K562 (cell line): ENCODE measurements around the gene DCTN5. TPM values are rescaled to one million over a fixed set of nuclear protein-coding genes. Genes with fewer than 3 reads are reported as not detected.

Experiments used
- ATAC-seq: fragments of 200-7000 bp; cut with Tn5 transposase; 3 replicates; pipeline ENCODE4 v1.9.1; 2020; ENCODE audit warnings: moderate library complexity
- BruUV-seq: library from RNA; stranded (reverse); fragments of 400-500 nt; replicated peaks from 2 replicates; lab custom pipeline; 2021; lab: Mats Ljungman, UMichigan
- CTCF ChIA-PET: fragments of 300-600 bp; formaldehyde crosslinking; extraction: SDS; loops from one replicate; lab custom pipeline; 2021; ENCODE audit warnings: low intra/inter-chr PET ratio; lab: Yijun Ruan, JAX
- POLR2A ChIA-PET: fragments of 300-600, 350-650 bp; sonication (Branson Sonifier 250); formaldehyde crosslinking; extraction: SDS; loops from one replicate; lab custom pipeline; 2021; ENCODE audit warnings: antibody characterized with exemption, inconsistent platforms; lab: Yijun Ruan, JAX
- DNase-seq, 4 experiments: peaks; one replicate each; pipeline versions ENCODE4 v3.0.0 to v3.0.0-alpha.2; 2011 to 2018; ENCODE audit warnings: low spot score in 3 of 4, mixed read lengths in 3 of 4; ENCODE audit errors: extremely low read depth in 1 of 4
- FAIRE-seq: peaks from 2 replicates; lab custom pipeline; 2011; peaks lifted over from hg19 to GRCh38; lab: Jason Lieb, UNC
- H2AFZ ChIP-seq: 2 replicates; pipeline ENCODE4 v1.6.0; 2011; ENCODE audit warnings: low read depth, low read length, control low read depth, inconsistent platforms
- H3K27ac ChIP-seq: fragments of 200-600 bp; 3 replicates; pipeline ENCODE4 v1.8.0; 2011; ENCODE audit warnings: low read depth, mild to moderate bottlenecking, control low read depth, inconsistent platforms, low read length, moderate library complexity, mixed read lengths; ENCODE audit errors: extremely low read depth
- H3K27me3 ChIP-seq, 2 experiments: fragments of 300-600 bp in 1 of 2; 2 replicates in 1 of 2; 3 replicates in 1 of 2; pipeline versions ENCODE4 v1.6.0 to v1.8.0; 2011; ENCODE audit warnings: inconsistent platforms in 2 of 2, low read length in 2 of 2, mild to moderate bottlenecking in 1 of 2, mixed read lengths in 1 of 2, moderate library complexity in 1 of 2; ENCODE audit not compliant: control insufficient read depth in 2 of 2, insufficient read depth in 2 of 2
- H3K36me3 ChIP-seq: fragments of 300-600 bp; 3 replicates; pipeline ENCODE4 v1.8.0; 2011; ENCODE audit warnings: mild to moderate bottlenecking, low read length, inconsistent platforms; ENCODE audit not compliant: control insufficient read depth, insufficient read depth
- H3K4me1 ChIP-seq, 2 experiments: fragments of 200-600 bp in 1 of 2; replicated peaks in 1 of 2; 2 replicates in 1 of 2; 3 replicates in 1 of 2; pipeline versions ENCODE4 v1.5.1 to v1.8.0; 2011; ENCODE audit warnings: inconsistent platforms in 2 of 2, low read length in 2 of 2, mild to moderate bottlenecking in 1 of 2, mixed read lengths in 1 of 2, moderate library complexity in 1 of 2; ENCODE audit not compliant: control insufficient read depth in 2 of 2, insufficient read depth in 2 of 2
- H3K4me2 ChIP-seq: 2 replicates; pipeline ENCODE4 v1.6.1; 2011; ENCODE audit warnings: low read length, control low read depth, inconsistent platforms, mixed read lengths; ENCODE audit not compliant: insufficient read depth
- H3K4me3 ChIP-seq: fragments of 200-600 bp; sonication (generic), shearing (Covaris generic); 2 replicates; pipeline ENCODE4 v1.5.1; 2016; ENCODE audit warnings: control low read depth, inconsistent platforms
- H3K79me2 ChIP-seq: fragments of 200-600 bp; 3 replicates; pipeline ENCODE4 v1.8.0; 2011; ENCODE audit warnings: low read length, inconsistent platforms; ENCODE audit not compliant: control insufficient read depth, insufficient read depth
- H3K9ac ChIP-seq, 2 experiments: 2 replicates each; pipeline versions ENCODE4 v1.6.0 to v1.6.1; 2011; ENCODE audit warnings: low read depth in 2 of 2, low read length in 2 of 2, control low read depth in 1 of 2, inconsistent platforms in 1 of 2, mild to moderate bottlenecking in 1 of 2, mixed read lengths in 1 of 2; ENCODE audit not compliant: insufficient read depth in 1 of 2
- H3K9me1 ChIP-seq: one replicate; pipeline ENCODE4 v1.6.0; 2011; ENCODE audit warnings: inconsistent platforms, mild to moderate bottlenecking, low read length, moderate library complexity; ENCODE audit not compliant: control insufficient read depth, insufficient read depth
- H3K9me3 ChIP-seq: replicated peaks from 2 replicates; pipeline ENCODE4 v1.5.1; 2011; ENCODE audit warnings: low read depth, low read length, inconsistent platforms; ENCODE audit not compliant: control insufficient read depth, insufficient read depth
- H4K20me1 ChIP-seq: replicated peaks from 2 replicates; pipeline ENCODE4 v1.6.1; 2011; ENCODE audit warnings: low read length, inconsistent platforms, mixed read lengths; ENCODE audit not compliant: control insufficient read depth, insufficient read depth
- BCOR ChIP-seq: fragments of 450-650 bp; IDR thresholded peaks from 2 replicates; pipeline ENCODE4 v1.6.1; 2016
- KDM1A ChIP-seq, 2 experiments: fragments of 450-650 bp; IDR thresholded peaks; 2 replicates each; pipeline ENCODE4 v1.6.1; 2016; ENCODE audit warnings: mild to moderate bottlenecking in 2 of 2
- NCOA4 ChIP-seq: fragments of 450-650 bp; IDR thresholded peaks from 2 replicates; pipeline ENCODE4 v1.6.1; 2018; ENCODE audit warnings: mild to moderate bottlenecking; ENCODE audit not compliant: partially characterized antibody
- RBM25 ChIP-seq: fragments of 200-400 bp; formaldehyde crosslinking; IDR thresholded peaks from 2 replicates; pipeline ENCODE4 v1.6.1; 2018; ENCODE audit warnings: low read length, low read depth, moderate library complexity; ENCODE audit not compliant: severe bottlenecking
- SAP30 ChIP-seq: fragments of 200-600 bp; sonication (generic); IDR thresholded peaks from 2 replicates; pipeline ENCODE4 v1.6.1; 2012; ENCODE audit warnings: borderline replicate concordance, low read depth, mild to moderate bottlenecking, moderate library complexity, low read length, control low read depth, inconsistent platforms; ENCODE audit not compliant: insufficient read depth, poor library complexity, severe bottlenecking
- SMAD1 ChIP-seq: fragments of 150-350 bp; IDR thresholded peaks from 2 replicates; pipeline ENCODE4 v1.6.1; 2014; ENCODE audit warnings: low read length, low read depth; ENCODE audit not compliant: partially characterized antibody
- TCFL5 ChIP-seq: fragments of 250-450 bp; sonication (Bioruptor Pico); conservative IDR thresholded peaks from 2 replicates; pipeline ENCODE4 v1.6.1; 2021; ENCODE audit warnings: mild to moderate bottlenecking, moderate library complexity, matching md5 sums
- ZNF121 ChIP-seq: sonication (generic); formaldehyde crosslinking; conservative IDR thresholded peaks from 2 replicates; pipeline ENCODE4 v1.8.0; 2022; ENCODE audit warnings: missing genetic modification reagents
- ZNF76 ChIP-seq: fragments of 250-450 bp; sonication (Bioruptor Pico); IDR thresholded peaks from 2 replicates; pipeline ENCODE4 v1.4.0; 2020; ENCODE audit warnings: mild to moderate bottlenecking, moderate library complexity, borderline replicate concordance
- WGBS: fragments of 100-300 bp; shearing (Covaris generic); methylation state at CpG from one replicate; pipeline ENCODE4 v1.1.6; 2016; ENCODE audit warnings: low coverage, mixed read lengths; ENCODE audit not compliant: insufficient coverage; ENCODE audit errors: missing lambda C conversion rate; 5-methylcytosine and 5-hydroxymethylcytosine counted together
- in situ Hi-C: fragments of 300-500 bp; cut with MboI; formaldehyde crosslinking; loops from 4 replicates; pipeline ENCODE4 v1.15.0; 2018; ENCODE audit warnings: inconsistent platforms, mixed read lengths
- intact Hi-C: fragments of 100-400 bp; cut with micrococcal nuclease; formaldehyde crosslinking; loops from 2 replicates; pipeline ENCODE4 v1.14.2; 2022
- polyA plus RNA-seq, 8 experiments: library from polyadenylated mRNA; depleted of rRNA in 4 of 8; stranded (reverse) in 5 of 8; unstranded in 3 of 8; fragments of >200 nt; fragmentation: Nextera tagmentation in 2 of 8; fragmentation: Illumina TruSeq in 1 of 8; extraction: Ambion mirVana in 2 of 8; extraction: Trizol in 1 of 8; gene quantifications; 2 replicates each; pipeline versions ENCODE4 v1.2.1 to v1.2.3, GENCODE V29; 2011 to 2014; ENCODE audit warnings: inconsistent platforms in 1 of 8, missing spikeins in 1 of 8
- total RNA-seq, 7 experiments: library from RNA; depleted of rRNA in 6 of 7; stranded (reverse); fragments of >200 nt in 6 of 7; fragmentation: Illumina TruSeq in 2 of 7; extraction: Trizol in 2 of 7; gene quantifications; 2 replicates each; pipeline versions ENCODE4 v1.2.1 to v1.2.3, GENCODE V29; 2011 to 2021; ENCODE audit warnings: low replicate concordance in 1 of 7

The DCTN5 gene
- total and polyA plus RNA-seq, 9 of the 15 experiments (the other 6 are each of a cell fraction or from before 2014, with no cell fraction given): 35.8 to 149 (median 75.9) TPM

- ATAC-seq (no peak), DNase-seq (no peak), FAIRE-seq (no peak)
- H3K9me3 ChIP-seq: 0 out of 2 replicates have a peak, but pooled peaks cover 2% of the 10 kb centered on the region
- intact Hi-C loops: loop anchor here (10.0 kb wide), 1 partner anchor 170 kb away; the partner anchor contains the start of genes EARS2 and UBFD1
- H3K9ac ChIP-seq: no peak overlapping the region
- ChIA-PET CTCF (no interaction called here), POLR2A (interaction anchor here (0.5 kb wide), 1 partner anchor 47 kb away, joined by 3 read pairs; no protein-coding TSS in a partner anchor)
- H4K20me1 ChIP-seq: no peaks in the 10 kb centered on the region
- H3K27ac ChIP-seq: no peak overlapping the region
- H3K79me2 ChIP-seq: no peaks in the 10 kb centered on the region
- no peak overlapping the region for H2AFZ ChIP-seq
- TF ChIP-seq ZNF121 (peak; percentile 64), TCFL5 (CRISPR knock-in tag) (no peak), RBM25 (peak; percentile 46)
- H3K9me1 ChIP-seq: no peaks in the 10 kb centered on the region
- H3K4me2 ChIP-seq: no peak overlapping the region
- no TSS peak for BruUV-seq
- 8% methylated on average over 3 of the region's 3 CpGs for WGBS
- no peaks in the 10 kb centered on the region for H3K27me3 ChIP-seq
- H3K4me3 ChIP-seq: no peak overlapping the region
- no peaks in the 10 kb centered on the region for H3K36me3 ChIP-seq
- in situ Hi-C loops: no loop called here
- H3K4me1 ChIP-seq: peaks cover 7 to 8% of the 10 kb centered on the region in 2 experiments; a peak in 4 of 5 replicates
Measured at GRCh38 chr16:23724785-23725131, 83.5 kb downstream of the DCTN5 start.

DNA sequence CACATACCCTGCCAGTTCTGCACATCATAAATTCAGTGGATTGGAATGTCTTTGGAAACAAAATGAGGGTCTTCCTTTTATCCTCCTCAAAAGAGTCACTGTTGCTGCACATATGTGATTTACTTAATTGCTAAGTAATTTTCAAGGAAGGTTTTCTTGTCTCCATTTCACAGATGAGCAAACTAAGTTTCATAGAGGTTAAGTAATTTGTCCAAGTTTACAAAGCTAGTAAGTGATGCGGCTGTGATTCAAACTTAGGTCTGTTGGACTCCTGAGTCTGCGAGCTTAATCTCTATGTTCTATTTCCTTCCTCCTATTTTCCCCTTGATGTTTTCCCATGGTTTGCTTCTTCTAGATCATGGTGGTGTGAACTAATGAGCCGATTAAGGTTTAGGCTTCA, 85.4 kb downstream of the DCTN5 start:
- H3K79me2 ChIP-seq: no peaks in the 10 kb centered on the region
- BruUV-seq: no TSS peak
- H4K20me1 ChIP-seq: no peaks in the 10 kb centered on the region
- FAIRE-seq: no peak
- in situ Hi-C loops: no loop called here
- no peak overlapping the region for H3K9ac ChIP-seq
- POLR2A ChIA-PET: interaction anchor here (0.6 to 1.5 kb wide), 4 partner anchors 130 to 488 kb away, joined by 3 to 4 read pairs (median 3); partner anchors contain the start of gene NDUFAB1
- TF ChIP-seq ZNF76 (CRISPR knock-in tag) (no peak), KDM1A (IDR thresholded peaks at IDR 0.05) (peak in 1 of 2 experiments; percentile 43; a peak in 1 of 4 replicates), SMAD1 (no peak), SAP30 (no peak), BCOR (peak; percentile 50; the same call in 1 of the 2 replicates), NCOA4 (no peak), RBM25 (peak; percentile 92)
- TF ChIP-seq, all 486 proteins: peak for 3
- Histone ChIP-seq H3K4me1 (peaks cover 7 to 11% of the 10 kb centered on the region in 2 experiments; a peak in 4 of 5 replicates), H3K9me3 (0 out of 2 replicates have a peak, but pooled peaks cover 2% of the 10 kb centered on the region), H3K4me2 (no peak overlapping the region), H3K36me3 (no peaks in the 10 kb centered on the region), H3K9me1 (no peaks in the 10 kb centered on the region), H3K27me3 (no peaks in the 10 kb centered on the region), H3K27ac (no peak overlapping the region), H2AFZ (0 out of 2 replicates have a peak overlapping the region, but pooled peaks have one; percentile 5), H3K4me3 (no peak overlapping the region)
- no peak for DNase-seq
- no peak for ATAC-seq
- intact Hi-C loops: loop anchor here (10.0 kb wide), 1 partner anchor 172 kb away; the partner anchor contains the start of genes EARS2 and UBFD1
- CTCF ChIA-PET: no interaction called here
- 84% methylated on average over 3 of the region's 3 CpGs for WGBS
